T-cell (primary cell): Measurements from ENCODE around the gene C12orf54. TPM values are rescaled to one million over a fixed set of nuclear protein-coding genes. Genes with fewer than 3 reads are reported as not detected.
"Not testable (repeated sequence)": the region's sequence is repeated elsewhere in the genome, so short reads cannot be mapped to it uniquely, and the experiment has no call there.

ENCODE experiments used
- ATAC-seq, 4 experiments: fragments of 200-7000 bp in 3 of 4; fragments of 150-1000 bp in 1 of 4; cut with Tn5 transposase; replicated peaks in 1 of 4; 1 replicate in 3 of 4; 2 replicates in 1 of 4; pipeline ENCODE4 v1.10.0; 2021; ENCODE audit warnings: moderate library complexity in 3 of 4, mild to moderate bottlenecking in 2 of 4, moderate number of reproducible peaks in 1 of 4
- CTCF ChIA-PET, 2 donors: fragments of 300-600 bp; sonication (Branson Sonifier 250); formaldehyde crosslinking; loops; one replicate each; lab custom pipeline; 2022; ENCODE audit warnings: antibody characterized with exemption in 2 of 2; lab: Charles Lee
- POLR2A ChIA-PET, 2 donors: fragments of 300-600 bp; sonication (Branson Sonifier 250); formaldehyde crosslinking; loops; one replicate each; lab custom pipeline; 2022; ENCODE audit warnings: antibody characterized with exemption in 2 of 2; lab: Charles Lee
- DNase-seq, 35 experiments: peaks; one replicate each; pipeline versions ENCODE4 v3.0.0 to v3.0.0-alpha.2; 2013 to 2023
- H3K27ac ChIP-seq: one replicate; pipeline ENCODE4 v1.5.1; 2013; ENCODE audit warnings: low read length
- H3K27me3 ChIP-seq, 2 experiments: replicated peaks in 1 of 2; 1 replicate in 1 of 2; 2 replicates in 1 of 2; pipeline versions ENCODE4 v1.6.1 to v1.7.0; 2013; ENCODE audit warnings: low read length in 1 of 2, mixed read lengths in 1 of 2; ENCODE audit not compliant: control insufficient read depth in 2 of 2, insufficient read depth in 2 of 2; ENCODE audit errors: extremely low read depth in 1 of 2
- H3K36me3 ChIP-seq, 2 donors: 1 replicate in 1 of 2; 2 replicates in 1 of 2; pipeline versions ENCODE4 v1.6.1 to v1.7.0; 2013; ENCODE audit warnings: low read length in 1 of 2; ENCODE audit not compliant: control insufficient read depth in 2 of 2, insufficient read depth in 1 of 2; ENCODE audit errors: extremely low read depth in 1 of 2
- H3K4me1 ChIP-seq, 2 experiments: 1 replicate in 1 of 2; 2 replicates in 1 of 2; pipeline versions ENCODE4 v1.6.1 to v1.7.0; 2013; ENCODE audit warnings: low read length in 2 of 2, mixed read lengths in 1 of 2; ENCODE audit not compliant: insufficient read depth in 2 of 2, control insufficient read depth in 1 of 2; ENCODE audit errors: extremely low read depth in 1 of 2
- H3K4me3 ChIP-seq, 2 donors: 1 replicate in 1 of 2; 2 replicates in 1 of 2; pipeline versions ENCODE4 v1.5.1 to v1.7.0; 2013; ENCODE audit warnings: mild to moderate bottlenecking in 2 of 2, low read length in 1 of 2, moderate library complexity in 1 of 2; ENCODE audit not compliant: control insufficient read depth in 1 of 2; ENCODE audit errors: extremely low read depth in 1 of 2
- H3K9me3 ChIP-seq: 2 replicates; pipeline ENCODE4 v1.7.0; 2013
- H3K27ac Mint-ChIP-seq, 2 donors: one replicate each; pipeline ENCODE4 v1.8.0; 2020 to 2021; ENCODE audit warnings: mild to moderate bottlenecking in 2 of 2, mixed read lengths in 2 of 2
- H3K27me3 Mint-ChIP-seq, 2 donors: one replicate each; pipeline ENCODE4 v1.8.0; 2021 to 2022; ENCODE audit warnings: mixed read lengths in 2 of 2
- H3K36me3 Mint-ChIP-seq: one replicate; pipeline ENCODE4 v1.8.0; 2021; ENCODE audit warnings: mixed read lengths
- H3K4me1 Mint-ChIP-seq, 3 donors: one replicate each; pipeline ENCODE4 v1.8.0; 2020 to 2022; ENCODE audit warnings: mixed read lengths in 3 of 3, mild to moderate bottlenecking in 1 of 3
- H3K4me3 Mint-ChIP-seq, 3 donors: one replicate each; pipeline ENCODE4 v1.8.0; 2020 to 2022; ENCODE audit warnings: mild to moderate bottlenecking in 3 of 3, mixed read lengths in 3 of 3, moderate library complexity in 3 of 3
- H3K9me3 Mint-ChIP-seq, 3 donors: one replicate each; pipeline ENCODE4 v1.8.0; 2020 to 2022; ENCODE audit warnings: mixed read lengths in 3 of 3
- WGBS: methylation state at CpG from one replicate; pipeline ENCODE4 v1.1.5; 2013; ENCODE audit warnings: missing lambda C conversion rate; ENCODE audit not compliant: insufficient coverage; 5-methylcytosine and 5-hydroxymethylcytosine counted together
- total RNA-seq, 35 experiments: library from RNA in 6 of 35; stranded (reverse) in 6 of 35; fragments of 120-200 nt in 1 of 35; gene quantifications; one replicate each; pipeline versions ENCODE4 v1.2.1 to v1.2.4 and lab custom pipeline; 2013 to 2026

The C12orf54 gene
- total RNA-seq, 5 donors from 2014 or later (not counting 1 experiment from before 2014, with no cell fraction given) = not detected

DNA sequence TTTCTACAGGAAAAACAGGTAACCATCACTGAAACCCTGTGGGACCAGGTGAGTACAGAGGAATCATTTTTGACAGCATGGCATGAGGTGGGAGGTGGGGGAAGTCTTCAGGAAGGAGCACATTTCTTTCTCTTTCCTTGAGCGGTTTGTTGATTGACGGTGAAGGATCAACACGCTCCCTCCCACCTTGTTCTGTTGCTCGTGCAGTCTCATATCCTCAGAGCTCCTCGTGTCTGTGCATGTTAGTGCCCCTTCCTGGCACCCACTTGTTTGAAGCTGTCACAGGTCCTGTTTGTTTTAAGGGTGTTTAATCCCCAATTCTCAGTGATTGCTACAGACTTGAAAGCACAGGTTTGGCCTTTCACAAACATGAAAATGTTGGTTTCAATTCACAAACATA lies 4.4 kb downstream of the C12orf54 start:
- ChIA-PET CTCF (no interaction called here), POLR2A (no interaction called here)
- H3K4me3 Mint-ChIP-seq = no peak overlapping the region
- H3K27me3 ChIP-seq = peaks cover 0 to 2% of the 10 kb centered on the region in 2 experiments
- H3K27ac Mint-ChIP-seq = no peak overlapping the region
- ATAC-seq (no peak), DNase-seq (no peak)
- peaks cover 14 to 15% of the 10 kb centered on the region in 2 donors for H3K27me3 Mint-ChIP-seq
- no peaks in the 10 kb centered on the region for H3K9me3 ChIP-seq
- no peak overlapping the region for H3K4me3 ChIP-seq
- no peaks in the 10 kb centered on the region for H3K36me3 ChIP-seq
- no peak overlapping the region for H3K27ac ChIP-seq
- no peaks in the 10 kb centered on the region for H3K9me3 Mint-ChIP-seq
- H3K4me1 ChIP-seq = no peaks in the 10 kb centered on the region
- H3K4me1 Mint-ChIP-seq = no peaks in the 10 kb centered on the region
- H3K36me3 Mint-ChIP-seq = no peaks in the 10 kb centered on the region
- WGBS = no CpG with 5 or more reads among the region's 5 CpGs

DNA sequence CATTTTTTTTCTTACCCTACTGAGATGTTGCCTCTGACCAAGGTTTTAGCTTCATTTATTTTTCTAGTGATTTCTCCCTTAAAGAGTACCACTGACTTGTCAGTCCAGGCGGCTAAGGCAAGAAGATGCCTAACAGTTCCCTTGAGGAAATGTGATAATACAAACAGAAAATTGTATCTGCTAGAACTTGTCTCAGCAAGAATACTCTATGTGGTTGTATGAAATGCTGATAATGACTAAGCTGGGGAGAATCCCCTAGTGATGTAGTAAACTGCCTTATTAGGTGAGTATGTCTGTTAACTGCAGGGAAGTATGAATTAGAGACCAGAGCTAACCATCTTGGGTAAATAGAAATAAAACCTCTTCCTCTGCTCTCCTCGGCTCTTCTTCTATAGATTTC lies 6.7 kb downstream of the C12orf54 start:
- H3K9me3 Mint-ChIP-seq = no peaks in the 10 kb centered on the region
- no peak for ATAC-seq
- no peak overlapping the region for H3K27ac Mint-ChIP-seq
- no peak overlapping the region for H3K4me3 Mint-ChIP-seq
- Histone ChIP-seq H3K9me3 (no peaks in the 10 kb centered on the region), H3K4me3 (no peak overlapping the region), H3K27me3 (peaks cover 0 to 2% of the 10 kb centered on the region in 2 experiments), H3K27ac (no peak overlapping the region), H3K36me3 (no peaks in the 10 kb centered on the region), H3K4me1 (no peaks in the 10 kb centered on the region)
- CTCF ChIA-PET = no interaction called here
- peaks cover 11 to 17% of the 10 kb centered on the region in 2 donors for H3K27me3 Mint-ChIP-seq
- H3K4me1 Mint-ChIP-seq = no peaks in the 10 kb centered on the region
- no peak for DNase-seq
- no CpG with 5 or more reads among the region's 2 CpGs for WGBS
- H3K36me3 Mint-ChIP-seq = no peaks in the 10 kb centered on the region
- POLR2A ChIA-PET = no interaction called here

DNA sequence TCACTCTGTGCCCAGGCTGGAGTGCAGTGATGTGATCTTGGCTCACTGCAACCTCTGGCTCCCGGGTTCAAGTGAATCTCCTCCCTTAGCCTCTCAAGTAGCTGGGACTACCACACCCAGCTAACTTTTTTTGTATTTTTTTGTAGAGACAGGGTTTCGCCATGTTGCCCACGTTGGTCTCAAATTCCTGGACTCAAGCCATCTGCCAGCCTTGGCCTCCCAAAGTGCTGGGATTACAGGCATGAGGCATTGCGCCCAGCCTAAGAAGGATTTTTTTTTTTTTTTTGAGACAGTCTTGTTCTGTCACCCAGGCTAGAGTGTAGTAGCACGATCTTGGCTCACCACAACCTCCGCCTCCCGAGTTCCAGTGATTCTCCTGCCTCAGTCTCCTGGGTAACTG lies 7.2 kb downstream of the C12orf54 start:
- H3K27ac ChIP-seq, H3K9me3 ChIP-seq, H3K9me3 Mint-ChIP-seq, H3K36me3 Mint-ChIP-seq, ATAC-seq, H3K4me1 ChIP-seq, CTCF ChIA-PET, H3K27me3 ChIP-seq, H3K36me3 ChIP-seq, H3K27ac Mint-ChIP-seq, H3K4me1 Mint-ChIP-seq, H3K4me3 Mint-ChIP-seq, H3K4me3 ChIP-seq, DNase-seq, POLR2A ChIA-PET: not testable (repeated sequence)
- 79% methylated on average over 5 of the region's 7 CpGs for WGBS
- H3K27me3 Mint-ChIP-seq = peaks cover 11 to 17% of the 10 kb centered on the region in 2 donors

DNA sequence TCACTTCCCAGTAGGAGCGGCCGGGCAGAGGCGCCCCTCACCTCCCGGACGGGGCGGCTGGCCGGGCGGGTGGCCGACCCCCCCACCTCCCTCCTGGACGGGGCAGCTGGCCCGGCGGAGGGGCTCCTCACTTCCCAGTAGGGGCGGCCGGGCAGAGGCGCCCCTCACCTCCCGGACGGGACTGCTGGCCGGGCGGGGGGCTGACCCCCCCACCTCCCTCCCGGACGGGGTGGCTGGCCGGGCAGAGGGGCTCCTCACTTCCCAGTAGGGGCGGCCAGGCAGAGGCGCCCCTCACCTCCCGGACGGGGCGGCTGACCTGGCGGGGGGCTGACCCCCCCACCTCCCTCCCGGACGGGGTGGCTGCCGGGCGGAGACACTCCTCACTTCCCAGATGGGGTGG lies 18.0 kb downstream of the C12orf54 start:
- ATAC-seq, H3K4me1 ChIP-seq, POLR2A ChIA-PET, H3K4me3 Mint-ChIP-seq, H3K36me3 Mint-ChIP-seq, H3K27me3 ChIP-seq, H3K9me3 Mint-ChIP-seq, H3K4me3 ChIP-seq, H3K27ac Mint-ChIP-seq, H3K36me3 ChIP-seq, DNase-seq, H3K27ac ChIP-seq, CTCF ChIA-PET, H3K9me3 ChIP-seq, H3K4me1 Mint-ChIP-seq: not testable (repeated sequence)
- peaks cover 10 to 22% of the 10 kb centered on the region in 2 donors for H3K27me3 Mint-ChIP-seq
- 100% methylated on average over 7 of the region's 32 CpGs for WGBS

DNA sequence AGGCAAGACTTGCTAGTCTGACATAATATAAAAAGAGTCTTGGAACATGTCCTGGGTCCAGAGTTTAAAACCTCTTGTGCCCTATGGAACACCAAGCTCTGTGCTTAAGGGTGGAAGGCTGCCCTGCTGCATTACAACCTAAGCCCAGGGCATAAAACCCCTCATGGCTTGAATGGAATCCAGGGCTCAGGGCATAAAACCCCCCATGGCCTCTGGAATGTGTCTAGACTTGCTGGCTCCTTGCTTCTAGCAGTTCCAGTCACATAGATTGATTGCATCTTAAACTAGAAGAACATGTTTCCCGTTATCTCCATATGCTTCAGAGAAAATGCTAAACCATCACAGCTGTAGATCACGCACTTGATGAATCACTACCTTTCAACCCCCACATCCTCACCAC lies 24.5 kb downstream of the C12orf54 start:
- H3K27ac Mint-ChIP-seq, H3K27me3 ChIP-seq, H3K36me3 ChIP-seq, H3K9me3 ChIP-seq, H3K4me3 ChIP-seq, ATAC-seq, POLR2A ChIA-PET, H3K4me1 Mint-ChIP-seq, H3K4me3 Mint-ChIP-seq, CTCF ChIA-PET, H3K9me3 Mint-ChIP-seq, DNase-seq, H3K36me3 Mint-ChIP-seq, H3K4me1 ChIP-seq, H3K27ac ChIP-seq: not testable (repeated sequence)
- 85% methylated on average over 2 of the region's 2 CpGs for WGBS
- H3K27me3 Mint-ChIP-seq = peaks cover 19 to 23% of the 10 kb centered on the region in 2 donors

GRCh38 chr12:48508987-48509386 lies 26.7 kb downstream of the C12orf54 start:
- Mint-ChIP-seq H3K4me1 (no peaks in the 10 kb centered on the region), H3K27ac (no peak overlapping the region), H3K4me3 (no peak overlapping the region), H3K9me3 (peaks cover 0 to 10% (median 0%) of the 10 kb centered on the region in 3 donors), H3K27me3 (peaks cover 17 to 20% of the 10 kb centered on the region in 2 donors), H3K36me3 (no peaks in the 10 kb centered on the region)
- no peaks in the 10 kb centered on the region for H3K4me1 ChIP-seq
- ATAC-seq (no peak), DNase-seq (no peak)
- H3K4me3 ChIP-seq = no peak overlapping the region
- peaks cover 2% of the 10 kb centered on the region for H3K9me3 ChIP-seq
- H3K27me3 ChIP-seq = peaks cover 3% of the 10 kb centered on the region in 2 experiments
- POLR2A ChIA-PET = no interaction called here
- CTCF ChIA-PET = no interaction called here
- no peaks in the 10 kb centered on the region for H3K36me3 ChIP-seq
- H3K27ac ChIP-seq = no peak overlapping the region
- WGBS = no CpG with 5 or more reads among the region's 2 CpGs

DNA sequence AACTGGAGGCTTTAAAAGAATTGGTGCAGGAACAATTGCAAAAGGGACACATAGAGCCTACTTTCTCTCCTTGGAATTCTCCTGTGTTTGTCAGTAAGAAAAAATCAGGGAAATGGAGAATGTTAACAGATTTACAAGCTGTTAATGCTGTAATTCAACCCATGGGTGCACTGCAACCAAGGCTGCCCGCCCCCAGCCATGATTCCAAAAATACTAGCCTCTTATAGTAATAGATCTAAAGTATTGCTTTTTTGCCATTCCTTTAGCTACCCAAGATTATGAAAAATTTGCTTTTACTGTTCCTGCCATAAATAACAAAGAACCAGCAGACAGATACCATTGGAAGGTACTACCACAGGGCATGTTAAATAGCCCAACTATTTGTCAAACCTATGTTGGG lies 27.8 kb downstream of the C12orf54 start:
- WGBS = no CpG with 5 or more reads among the region's 1 CpG
- no peak for ATAC-seq
- CTCF ChIA-PET = no interaction called here

More for the DNA sequence above, 27.8 kb downstream of the C12orf54 start:
- Histone ChIP-seq H3K27me3 (peaks cover 0 to 3% of the 10 kb centered on the region in 2 experiments), H3K9me3 (no peaks in the 10 kb centered on the region), H3K4me1 (no peaks in the 10 kb centered on the region), H3K36me3 (no peaks in the 10 kb centered on the region), H3K27ac (no peak overlapping the region), H3K4me3 (no peak overlapping the region)
- no peak for DNase-seq
- H3K4me1 Mint-ChIP-seq = no peaks in the 10 kb centered on the region
- POLR2A ChIA-PET = no interaction called here
- H3K27ac Mint-ChIP-seq = no peak overlapping the region
- H3K36me3 Mint-ChIP-seq = no peaks in the 10 kb centered on the region
- peaks cover 14 to 18% of the 10 kb centered on the region in 2 donors for H3K27me3 Mint-ChIP-seq
- peaks cover 0 to 14% (median 0%) of the 10 kb centered on the region in 3 donors for H3K9me3 Mint-ChIP-seq
- H3K4me3 Mint-ChIP-seq = no peak overlapping the region
